ENCODE measurements around the gene FHOD1. TPM values are rescaled to one million over a fixed set of nuclear protein-coding genes. Genes with fewer than 3 reads are reported as not detected.

Gene FHOD1
- total and polyA plus RNA-seq, 2 of the 13 experiments (the other 11 are each of a cell fraction or from before 2014, with no cell fraction given), result 20.0 to 20.8 TPM

DNA sequence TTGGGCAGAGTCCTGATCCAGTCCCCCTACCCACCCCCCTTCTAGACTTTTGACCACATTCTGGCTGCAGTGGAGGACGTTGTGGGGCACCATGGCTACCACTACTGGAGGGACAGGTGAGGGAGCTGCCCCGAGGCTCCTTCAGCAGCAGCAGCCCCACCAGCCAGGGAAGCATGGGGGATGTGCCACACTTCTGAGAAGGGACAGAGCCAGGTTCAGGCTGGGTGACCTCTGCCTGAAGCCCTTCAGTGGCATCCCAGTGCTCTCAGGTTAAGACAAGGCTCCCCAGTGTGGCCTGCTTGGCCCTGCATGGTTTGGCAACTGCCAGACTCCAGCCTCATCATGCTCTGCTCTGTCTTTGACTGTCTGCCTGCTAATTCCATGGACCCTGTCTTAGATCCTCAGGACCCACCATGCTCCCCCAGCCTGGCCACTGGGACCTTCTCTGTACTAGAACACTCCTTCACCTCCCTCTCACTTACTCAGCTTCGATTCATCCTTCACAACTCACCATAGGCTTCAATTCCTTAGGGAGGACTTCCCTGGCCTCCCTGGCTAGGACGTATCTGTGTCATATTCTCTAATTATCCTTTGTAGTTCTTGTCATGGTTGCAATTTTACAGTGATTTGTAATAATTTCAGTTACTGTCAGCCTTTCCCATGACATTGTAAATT lies 10.3 kb upstream of the FHOD1 start:
- Histone ChIP-seq H3K36me3 (replicated peaks in 1 of 2; ENCODE audit: control insufficient read depth in 1 of 2, insufficient read depth in 2 of 2, low read length in 2 of 2) (no peaks in the 10 kb centered on the region), H3K9ac (ENCODE audit: insufficient read depth, low read depth, low read length) (no peak overlapping the region), H3K4me2 (ENCODE audit: low read depth, low read length) (no peak overlapping the region), H3K79me2 (ENCODE audit: insufficient read depth, low read length) (no peaks in the 10 kb centered on the region), H3K4me1 (ENCODE audit: insufficient read depth, low read length) (peaks cover 12% of the 10 kb centered on the region), H2AFZ (ENCODE audit: low read length) (no peak overlapping the region), H3K27me3 (ENCODE audit: control insufficient read depth in 1 of 2, insufficient read depth in 2 of 2, low read length in 2 of 2) (peaks cover 0 to 3% of the 10 kb centered on the region in 2 experiments; a peak in 1 of 5 replicates), H4K20me1 (ENCODE audit: insufficient read depth, low read length) (no peaks in the 10 kb centered on the region), H3K9me3 (ENCODE audit: low read length) (no peaks in the 10 kb centered on the region), H3K4me3 (replicated peaks in 1 of 3; ENCODE audit: insufficient read depth in 1 of 3, low read depth in 2 of 3, low read length in 3 of 3) (no peak overlapping the region), H3K27ac (ENCODE audit: extremely low read length, insufficient read depth, low read length) (no peak overlapping the region)
- DNase-seq (ENCODE audit: low spot score) (no peak), FAIRE-seq (no peak), ATAC-seq (no peak)
- no peak for TF ChIP-seq SRSF4 (IDR thresholded peaks at IDR 0.05; ENCODE audit: low read depth, low read length, poor library complexity, severe bottlenecking)
- no peak for TF ChIP-seq CAMTA2 (CRISPR knock-in tag; IDR thresholded peaks at IDR 0.05; ENCODE audit: borderline replicate concordance)
- WGBS (ENCODE audit: low lambda C conversion rate), result 39% methylated on average over 4 of the region's 4 CpGs
- intact Hi-C loops (cut with micrococcal nuclease; ENCODE audit: unreplicated experiment) (no loop called here), in situ Hi-C loops (cut with HindIII; ENCODE audit: extremely low pct_ligation_motif_present, low pct_unique_long_range_greater_than_20kb) (no loop called here)
- no TSS peak for BruUV-seq (replicated peaks)
- CTCF ChIA-PET (ENCODE audit: low intra/inter-chr PET ratio, low total read pairs), result no interaction called here
- POLR2A ChIA-PET, result interaction anchor here (1.9 kb wide), 1 partner anchor 11 kb away, joined by 6 read pairs; the partner anchor contains the start of gene FHOD1

DNA sequence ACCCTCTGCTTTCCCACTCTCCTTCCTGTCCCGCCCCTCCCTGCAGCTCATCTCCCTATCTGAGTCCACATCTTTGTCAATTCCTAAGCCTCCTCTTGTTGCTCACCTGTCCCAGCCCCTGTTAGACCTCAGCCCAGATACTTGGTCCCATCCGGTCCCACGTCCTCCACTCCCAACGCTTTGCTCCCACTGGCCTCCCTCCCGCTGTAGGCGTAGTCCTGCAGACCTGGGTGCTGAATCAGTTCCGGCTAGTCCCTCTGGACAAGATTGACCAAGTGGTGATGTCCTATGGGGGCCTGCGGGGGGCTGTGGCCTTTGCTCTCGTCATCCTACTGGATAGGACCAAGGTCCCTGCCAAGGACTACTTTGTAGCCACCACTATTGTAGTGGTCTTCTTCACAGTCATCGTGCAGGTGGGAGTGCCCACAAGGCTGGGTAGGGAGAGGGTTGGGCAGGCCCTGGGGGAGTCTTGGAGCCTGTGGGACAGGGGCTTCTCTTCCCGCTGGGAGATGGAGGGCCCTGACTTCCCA lies 9.5 kb upstream of the FHOD1 start:
- WGBS (ENCODE audit: low lambda C conversion rate), result 74% methylated on average over 11 of the region's 11 CpGs
- FAIRE-seq (no peak), ATAC-seq (no peak), DNase-seq (ENCODE audit: low spot score) (no peak)
- BruUV-seq (replicated peaks), result no TSS peak
- H2AFZ ChIP-seq (ENCODE audit: low read length), result no peak overlapping the region
- H3K4me1 ChIP-seq (ENCODE audit: insufficient read depth, low read length), result peaks cover 12% of the 10 kb centered on the region
- H3K9me3 ChIP-seq (ENCODE audit: low read length), result no peaks in the 10 kb centered on the region
- in situ Hi-C loops (cut with HindIII; ENCODE audit: extremely low pct_ligation_motif_present, low pct_unique_long_range_greater_than_20kb), result no loop called here
- H3K27ac ChIP-seq (ENCODE audit: extremely low read length, insufficient read depth, low read length), result no peak overlapping the region
- H3K79me2 ChIP-seq (ENCODE audit: insufficient read depth, low read length), result no peaks in the 10 kb centered on the region
- no peak overlapping the region for H3K9ac ChIP-seq (ENCODE audit: insufficient read depth, low read depth, low read length)
- no peak overlapping the region for H3K4me2 ChIP-seq (ENCODE audit: low read depth, low read length)
- TF ChIP-seq CC2D1A (CRISPR knock-in tag; IDR thresholded peaks at IDR 0.05), result no peak
- TF ChIP-seq, protein P1, sequence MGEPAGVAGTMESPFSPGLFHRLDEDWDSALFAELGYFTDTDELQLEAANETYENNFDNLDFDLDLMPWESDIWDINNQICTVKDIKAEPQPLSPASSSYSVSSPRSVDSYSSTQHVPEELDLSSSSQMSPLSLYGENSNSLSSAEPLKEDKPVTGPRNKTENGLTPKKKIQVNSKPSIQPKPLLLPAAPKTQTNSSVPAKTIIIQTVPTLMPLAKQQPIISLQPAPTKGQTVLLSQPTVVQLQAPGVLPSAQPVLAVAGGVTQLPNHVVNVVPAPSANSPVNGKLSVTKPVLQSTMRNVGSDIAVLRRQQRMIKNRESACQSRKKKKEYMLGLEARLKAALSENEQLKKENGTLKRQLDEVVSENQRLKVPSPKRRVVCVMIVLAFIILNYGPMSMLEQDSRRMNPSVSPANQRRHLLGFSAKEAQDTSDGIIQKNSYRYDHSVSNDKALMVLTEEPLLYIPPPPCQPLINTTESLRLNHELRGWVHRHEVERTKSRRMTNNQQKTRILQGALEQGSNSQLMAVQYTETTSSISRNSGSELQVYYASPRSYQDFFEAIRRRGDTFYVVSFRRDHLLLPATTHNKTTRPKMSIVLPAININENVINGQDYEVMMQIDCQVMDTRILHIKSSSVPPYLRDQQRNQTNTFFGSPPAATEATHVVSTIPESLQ (CRISPR knock-in tag; conservative IDR thresholded peaks at IDR 0.05), result no peak
- H3K36me3 ChIP-seq (replicated peaks in 1 of 2; ENCODE audit: control insufficient read depth in 1 of 2, insufficient read depth in 2 of 2, low read length in 2 of 2), result no peaks in the 10 kb centered on the region
- no peaks in the 10 kb centered on the region for H3K27me3 ChIP-seq (ENCODE audit: control insufficient read depth in 1 of 2, insufficient read depth in 2 of 2, low read length in 2 of 2)
- intact Hi-C loops (cut with micrococcal nuclease; ENCODE audit: unreplicated experiment), result no loop called here
- ChIA-PET CTCF (ENCODE audit: low intra/inter-chr PET ratio, low total read pairs) (no interaction called here), POLR2A (no interaction called here)
- H4K20me1 ChIP-seq (ENCODE audit: insufficient read depth, low read length), result no peaks in the 10 kb centered on the region
- no peak overlapping the region for H3K4me3 ChIP-seq (replicated peaks in 1 of 3; ENCODE audit: insufficient read depth in 1 of 3, low read depth in 2 of 3, low read length in 3 of 3)
